Immature natural killer cell (primary cell): Measurements from ENCODE around the gene OPA1. TPM values are rescaled to one million over a fixed set of nuclear protein-coding genes. Genes with fewer than 3 reads are reported as not detected.

ENCODE experiments used
- DNase-seq, 3 donors: peaks; one replicate each; pipeline ENCODE4 v3.0.0; 2022; ENCODE audit warnings: mixed read lengths in 1 of 3
- H3K27ac Mint-ChIP-seq, 6 donors: one replicate each; pipeline ENCODE4 v1.8.0; 2020; ENCODE audit warnings: mixed read lengths in 6 of 6, mild to moderate bottlenecking in 5 of 6, inconsistent platforms in 4 of 6, moderate library complexity in 3 of 6
- H3K27me3 Mint-ChIP-seq, 3 donors: one replicate each; pipeline ENCODE4 v1.8.0; 2020 to 2021; ENCODE audit warnings: low read depth in 3 of 3, mild to moderate bottlenecking in 3 of 3, mixed read lengths in 3 of 3, moderate library complexity in 3 of 3, inconsistent platforms in 1 of 3
- H3K36me3 Mint-ChIP-seq, 3 donors: one replicate each; pipeline ENCODE4 v1.8.0; 2020; ENCODE audit warnings: mixed read lengths in 3 of 3, inconsistent platforms in 2 of 3, mild to moderate bottlenecking in 2 of 3
- H3K4me1 Mint-ChIP-seq, 2 donors: one replicate each; pipeline ENCODE4 v1.8.0; 2020; ENCODE audit warnings: inconsistent platforms in 2 of 2, mild to moderate bottlenecking in 2 of 2, mixed read lengths in 2 of 2, moderate library complexity in 1 of 2
- H3K4me3 Mint-ChIP-seq, 5 donors: one replicate each; pipeline ENCODE4 v1.8.0; 2020; ENCODE audit warnings: mild to moderate bottlenecking in 5 of 5, mixed read lengths in 5 of 5, inconsistent platforms in 3 of 5, moderate library complexity in 3 of 5
- H3K9me3 Mint-ChIP-seq, 6 donors: one replicate each; pipeline ENCODE4 v1.8.0; 2020; ENCODE audit warnings: mild to moderate bottlenecking in 6 of 6, mixed read lengths in 6 of 6, inconsistent platforms in 4 of 6, moderate library complexity in 3 of 6
- polyA plus RNA-seq, 3 donors: library from polyadenylated mRNA; unstranded; fragments of 300-500 nt; fragmentation: Illumina TruSeq; gene quantifications; one replicate each; pipeline ENCODE4 v1.2.3, GENCODE V29; 2021

Gene OPA1
- polyA plus RNA-seq, 3 donors from 2014 or later = 14.5 to 27.3 (median 15.7) TPM

DNA sequence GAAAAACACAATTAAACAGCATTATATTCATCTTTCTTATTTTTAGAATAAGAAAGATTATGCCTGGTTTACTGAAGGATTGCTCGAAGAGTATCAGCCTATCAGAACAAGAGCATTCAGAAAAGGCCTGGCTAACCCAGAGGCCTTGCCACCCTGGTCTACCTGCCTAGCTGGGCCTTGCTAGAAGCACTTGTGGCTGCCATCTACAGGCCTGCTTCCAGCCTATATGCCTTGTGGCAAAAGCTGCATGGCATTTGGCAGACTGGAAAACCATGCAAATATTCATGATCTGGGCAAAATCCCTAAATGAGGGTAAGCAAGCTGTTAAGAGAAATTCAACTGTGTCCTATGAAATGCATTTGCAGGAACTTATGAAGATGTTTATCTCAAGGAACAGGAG, 29.0 kb upstream of the OPA1 start:
- H3K27ac Mint-ChIP-seq = no peak overlapping the region
- H3K36me3 Mint-ChIP-seq = no peaks in the 10 kb centered on the region
- no peaks in the 10 kb centered on the region for H3K4me1 Mint-ChIP-seq
- no peak overlapping the region for H3K4me3 Mint-ChIP-seq
- peaks cover 0 to 1% (median 0%) of the 10 kb centered on the region in 3 donors for H3K27me3 Mint-ChIP-seq
- no peaks in the 10 kb centered on the region for H3K9me3 Mint-ChIP-seq
- DNase-seq = no peak

DNA sequence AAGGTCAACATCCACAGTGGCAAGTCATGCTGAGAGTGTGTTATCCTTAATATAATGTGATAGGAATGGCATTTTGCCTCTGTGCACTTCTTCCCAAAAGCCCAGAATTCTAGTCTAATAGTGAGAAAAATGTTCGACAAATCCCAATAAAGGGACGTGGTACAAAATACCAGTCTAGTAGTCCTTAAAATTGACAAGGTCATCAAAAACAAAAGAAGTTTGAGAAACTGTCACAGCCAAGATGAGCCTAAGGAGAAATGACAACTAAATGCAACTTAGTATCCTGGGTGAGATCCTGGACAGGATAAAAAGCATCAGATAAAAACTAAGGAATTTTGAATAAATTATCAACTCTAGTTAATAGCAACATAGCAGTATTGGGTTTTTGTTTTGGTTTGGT, 23.9 kb upstream of the OPA1 start:
- H3K27me3 Mint-ChIP-seq = peaks cover 0 to 1% (median 0%) of the 10 kb centered on the region in 3 donors
- H3K36me3 Mint-ChIP-seq = no peaks in the 10 kb centered on the region
- no peak overlapping the region for H3K4me3 Mint-ChIP-seq
- no peak overlapping the region for H3K27ac Mint-ChIP-seq
- H3K4me1 Mint-ChIP-seq = no peaks in the 10 kb centered on the region
- DNase-seq = no peak
- no peaks in the 10 kb centered on the region for H3K9me3 Mint-ChIP-seq

DNA sequence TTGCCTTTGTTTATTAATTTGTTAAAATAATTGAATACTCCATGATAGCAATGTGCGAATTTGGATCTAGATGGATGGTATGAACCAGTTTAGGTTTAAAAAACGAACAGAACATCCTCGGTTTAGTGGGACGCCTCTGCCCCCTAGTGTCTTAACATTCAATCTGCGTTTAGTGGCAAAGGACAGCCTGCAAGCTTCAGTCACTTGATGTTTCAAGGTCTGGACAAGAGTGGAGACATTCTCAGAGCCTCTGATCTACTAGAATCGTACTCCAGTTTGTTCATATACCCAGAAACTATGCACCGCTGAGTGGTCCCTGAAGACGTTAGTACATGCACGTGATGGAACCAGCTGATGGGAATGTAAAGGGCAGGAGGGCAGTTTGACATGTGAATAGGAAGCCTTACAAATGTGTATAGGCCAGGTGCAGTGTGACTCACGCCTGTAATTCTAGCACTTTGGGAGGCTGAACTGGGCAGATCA, 20.5 kb upstream of the OPA1 start:
- H3K27me3 Mint-ChIP-seq = peaks cover 0 to 1% (median 0%) of the 10 kb centered on the region in 3 donors
- no peak overlapping the region for H3K27ac Mint-ChIP-seq
- no peaks in the 10 kb centered on the region for H3K9me3 Mint-ChIP-seq
- no peaks in the 10 kb centered on the region for H3K4me1 Mint-ChIP-seq
- H3K4me3 Mint-ChIP-seq = no peak overlapping the region
- H3K36me3 Mint-ChIP-seq = no peaks in the 10 kb centered on the region
- DNase-seq = peak; percentile 4 to 21 (median 16)

DNA sequence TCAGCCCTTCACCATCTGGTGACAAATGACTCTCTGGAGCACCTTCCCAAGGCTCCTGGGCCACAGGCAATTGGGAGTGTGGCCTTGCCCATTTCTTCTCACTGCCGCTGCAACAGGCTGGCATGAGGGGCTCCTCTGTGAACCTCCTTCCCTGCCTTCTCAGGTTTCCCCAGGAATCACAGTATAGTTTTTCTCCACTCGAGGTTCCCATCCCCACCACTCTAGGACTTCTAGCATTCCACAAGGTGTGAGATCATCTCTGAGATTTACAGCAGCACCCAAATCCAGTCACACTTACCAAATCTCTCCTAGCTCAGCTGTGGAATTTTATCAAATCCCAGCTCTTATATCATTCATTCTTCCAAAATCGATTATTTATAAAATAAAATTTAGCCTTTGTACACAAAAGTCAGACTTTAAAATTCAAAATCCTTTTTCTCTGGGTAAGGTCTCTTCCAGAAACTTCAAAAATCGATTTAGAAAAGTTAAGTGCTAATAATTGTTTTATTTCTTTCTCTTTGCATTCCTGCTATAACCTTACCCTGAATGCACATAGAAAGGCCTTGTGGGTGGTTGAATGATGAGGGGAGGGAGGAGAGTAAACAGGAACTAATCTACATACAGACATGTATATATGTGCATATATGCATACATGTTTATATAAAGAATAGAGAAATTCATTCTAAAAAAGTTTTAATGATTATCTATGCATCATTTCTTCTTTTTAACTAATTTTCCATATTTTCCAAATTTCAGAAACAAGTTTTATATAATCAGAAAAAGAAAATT, 19.4 kb upstream of the OPA1 start:
- DNase-seq = no peak
- Mint-ChIP-seq H3K36me3 (no peaks in the 10 kb centered on the region), H3K4me1 (no peaks in the 10 kb centered on the region), H3K9me3 (no peaks in the 10 kb centered on the region), H3K27me3 (no peaks in the 10 kb centered on the region), H3K4me3 (no peak overlapping the region), H3K27ac (no peak overlapping the region)

DNA sequence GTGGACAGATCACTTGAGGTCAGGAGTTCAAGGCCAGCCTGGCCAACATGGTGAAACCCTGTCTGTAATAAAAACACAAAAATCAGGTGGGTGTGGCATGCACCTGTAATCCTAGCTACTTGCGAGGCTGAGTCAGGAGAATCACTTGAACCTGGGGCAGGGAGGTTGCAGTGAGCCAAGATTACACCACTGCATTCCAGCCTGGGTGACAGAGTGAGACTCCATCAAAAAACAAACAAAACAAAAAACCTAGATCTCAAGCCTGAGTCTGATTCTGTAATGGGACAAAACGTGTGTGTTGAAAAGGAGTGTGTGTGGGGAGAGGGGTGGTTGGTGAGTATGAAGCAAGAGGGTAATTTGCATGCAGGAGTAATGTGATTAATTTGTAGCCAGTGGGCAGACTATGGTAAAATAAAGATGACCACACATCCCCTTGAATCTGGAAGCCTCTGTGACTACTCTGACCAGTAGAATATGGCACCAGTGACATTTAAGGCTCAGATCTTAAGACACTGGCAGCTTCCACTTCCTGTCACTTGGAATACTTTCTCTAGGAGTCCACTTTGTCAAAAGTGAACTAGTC, 18.4 kb upstream of the OPA1 start:
- Mint-ChIP-seq H3K36me3 (no peaks in the 10 kb centered on the region), H3K9me3 (no peaks in the 10 kb centered on the region), H3K4me3 (no peak overlapping the region), H3K27me3 (no peaks in the 10 kb centered on the region), H3K27ac (no peak overlapping the region), H3K4me1 (no peaks in the 10 kb centered on the region)
- DNase-seq = no peak

DNA sequence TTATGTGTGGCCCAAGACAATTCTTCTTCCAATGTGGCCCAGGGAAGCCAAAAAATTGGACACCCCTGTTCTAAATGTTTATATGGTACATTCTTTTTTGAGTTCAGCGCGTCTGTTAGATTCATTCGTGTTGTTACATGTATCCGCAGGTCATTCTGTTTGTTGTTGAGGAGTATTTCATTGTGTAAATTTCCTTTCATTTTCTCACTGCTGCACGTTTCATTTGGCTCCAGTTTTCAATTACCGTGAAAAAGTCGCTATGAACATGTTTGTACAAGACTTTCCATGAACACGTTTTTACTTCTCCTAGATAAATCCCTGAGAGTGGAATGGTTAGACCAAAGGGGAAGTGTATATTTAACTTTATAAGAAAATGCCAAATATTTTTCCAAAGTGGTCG, 7.5 kb upstream of the OPA1 start:
- Mint-ChIP-seq H3K27me3 (peaks cover 0 to 1% (median 0%) of the 10 kb centered on the region in 3 donors), H3K4me1 (no peaks in the 10 kb centered on the region), H3K9me3 (no peaks in the 10 kb centered on the region), H3K36me3 (no peaks in the 10 kb centered on the region), H3K4me3 (no peak overlapping the region), H3K27ac (no peak overlapping the region)
- DNase-seq = no peak

DNA sequence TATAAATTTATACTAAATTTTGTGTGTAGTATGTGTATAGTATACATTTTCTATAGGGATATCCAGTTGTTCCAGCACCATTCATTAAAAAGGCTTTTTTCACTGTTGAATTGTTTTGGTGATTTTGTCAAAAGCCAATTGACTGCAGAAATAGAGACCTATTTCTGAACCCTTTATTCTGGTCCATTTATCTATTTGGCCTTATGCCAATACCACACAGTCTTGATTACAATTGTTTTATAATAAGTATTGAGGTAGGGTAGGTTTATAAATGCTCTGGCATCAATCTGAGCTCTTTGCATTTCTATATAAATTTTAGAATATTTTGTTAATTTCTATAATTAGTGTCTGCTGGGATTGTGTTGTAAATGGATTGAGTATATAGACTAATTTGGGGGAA, 6.5 kb upstream of the OPA1 start:
- H3K36me3 Mint-ChIP-seq = no peaks in the 10 kb centered on the region
- peaks cover under 1 to 2% of the 10 kb centered on the region in 2 donors for H3K4me1 Mint-ChIP-seq
- peaks cover 0 to 1% (median 0%) of the 10 kb centered on the region in 3 donors for H3K27me3 Mint-ChIP-seq
- H3K9me3 Mint-ChIP-seq = no peaks in the 10 kb centered on the region
- DNase-seq = no peak
- H3K4me3 Mint-ChIP-seq = no peak overlapping the region
- H3K27ac Mint-ChIP-seq = no peak overlapping the region

DNA sequence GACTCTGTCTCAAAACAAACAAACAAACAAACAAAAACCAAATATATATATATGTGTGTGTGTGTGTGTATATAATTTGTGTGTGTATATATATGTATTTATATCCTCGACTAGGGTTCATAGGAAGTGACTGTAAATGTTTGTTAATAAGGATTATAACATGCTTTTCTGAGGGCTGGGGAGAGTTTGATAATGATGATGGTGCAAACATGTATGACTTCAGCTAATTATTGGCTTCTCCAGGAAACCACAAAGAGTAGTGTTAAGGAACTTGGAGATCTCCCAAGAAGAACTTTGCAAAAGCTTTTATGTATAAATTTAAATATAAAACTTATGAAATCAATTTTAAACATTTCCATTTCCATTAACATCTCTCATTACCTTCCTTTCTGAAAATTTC, 3.9 kb upstream of the OPA1 start:
- no peak for DNase-seq
- Mint-ChIP-seq H3K4me3 (no peak overlapping the region), H3K27me3 (peaks cover 4 to 11% (median 7%) of the 10 kb centered on the region in 3 donors), H3K4me1 (peaks cover 22 to 26% of the 10 kb centered on the region in 2 donors), H3K27ac (no peak overlapping the region), H3K9me3 (no peaks in the 10 kb centered on the region), H3K36me3 (no peaks in the 10 kb centered on the region)

DNA sequence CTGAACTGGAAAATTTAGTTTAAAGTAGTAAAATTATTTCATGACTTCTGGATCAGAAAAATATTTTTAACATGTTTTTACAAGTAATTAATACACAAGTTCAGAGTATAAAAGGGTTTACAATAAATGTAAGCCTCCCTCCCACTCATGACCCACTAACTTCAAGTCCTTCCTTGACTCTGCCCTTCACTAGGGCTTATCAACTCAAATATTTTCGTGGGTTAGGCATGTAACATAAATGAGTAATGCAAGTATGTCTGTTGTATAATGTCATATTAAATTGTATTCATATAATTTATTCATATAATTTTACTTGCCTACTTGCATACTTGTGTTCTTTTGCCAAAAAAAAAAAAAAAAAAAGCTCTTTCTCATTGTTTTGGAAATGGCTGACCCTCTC, 3.4 kb upstream of the OPA1 start:
- Mint-ChIP-seq H3K27ac (no peak overlapping the region), H3K9me3 (no peaks in the 10 kb centered on the region), H3K36me3 (no peaks in the 10 kb centered on the region), H3K4me1 (peaks cover 27 to 30% of the 10 kb centered on the region in 2 donors), H3K4me3 (no peak overlapping the region), H3K27me3 (peaks cover 4 to 11% (median 7%) of the 10 kb centered on the region in 3 donors)
- DNase-seq = no peak

DNA sequence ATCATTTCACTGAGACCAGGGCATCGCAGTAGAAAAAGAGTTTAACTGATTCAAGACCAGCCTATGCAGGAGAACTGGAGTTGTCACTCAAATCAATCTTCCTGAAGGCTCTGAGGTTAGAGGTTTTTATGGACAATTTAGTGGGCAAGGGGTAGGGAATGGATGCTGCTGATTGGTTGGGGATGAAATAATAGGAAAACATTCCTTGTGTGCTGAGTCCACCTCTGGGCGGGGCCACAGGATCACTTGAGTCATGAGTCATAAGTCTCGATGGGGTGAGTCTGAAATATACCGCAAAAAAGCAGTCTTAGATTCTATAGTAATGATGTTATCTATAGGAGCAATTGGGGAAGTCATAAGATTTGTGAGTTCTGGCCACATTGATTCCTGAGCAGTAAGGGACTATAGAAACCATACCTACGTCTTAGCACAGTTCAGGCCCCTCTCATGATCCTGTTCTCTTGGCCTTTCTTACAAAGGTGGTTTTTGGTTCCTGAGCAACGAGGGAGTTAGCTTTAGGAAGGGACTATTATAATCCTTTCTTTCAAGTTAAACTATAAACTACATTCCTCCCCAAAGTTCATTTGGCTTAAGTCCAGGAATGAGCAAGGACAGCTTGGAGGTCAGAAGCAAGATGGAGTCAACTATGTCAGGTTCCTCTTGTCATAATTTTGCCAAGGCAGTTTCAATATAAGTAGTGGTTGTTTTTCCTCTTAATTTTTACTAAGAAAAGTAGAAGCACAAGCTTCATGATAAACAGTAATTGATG, 2.7 kb upstream of the OPA1 start:
- H3K4me1 Mint-ChIP-seq = peaks cover 31 to 37% of the 10 kb centered on the region in 2 donors
- no peaks in the 10 kb centered on the region for H3K36me3 Mint-ChIP-seq
- no peaks in the 10 kb centered on the region for H3K9me3 Mint-ChIP-seq
- H3K27me3 Mint-ChIP-seq = peaks cover 4 to 11% (median 7%) of the 10 kb centered on the region in 3 donors
- DNase-seq = no peak
- no peak overlapping the region for H3K4me3 Mint-ChIP-seq
- H3K27ac Mint-ChIP-seq = no peak overlapping the region

DNA sequence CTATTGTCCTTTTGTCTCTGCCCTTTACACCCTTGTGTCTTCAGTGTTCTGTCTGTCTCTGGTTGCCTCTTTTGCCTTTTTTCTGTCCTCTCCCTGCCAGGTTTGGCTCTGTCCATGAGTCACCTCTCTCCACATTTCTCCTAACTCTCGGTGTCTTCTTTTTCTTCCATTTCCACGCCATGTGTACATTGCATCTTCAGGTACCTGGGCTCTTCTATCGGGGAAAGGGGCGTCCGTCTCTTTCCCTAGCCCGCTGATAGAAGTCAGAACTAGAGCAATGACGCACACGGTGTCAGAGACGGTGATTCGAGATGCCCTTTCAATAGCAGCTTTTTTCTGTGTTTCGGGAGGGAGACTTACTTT, 641 bp downstream of the OPA1 start:
- peaks cover 4 to 11% (median 8%) of the 10 kb centered on the region in 3 donors for H3K27me3 Mint-ChIP-seq
- peaks cover 0 to 5% (median 4%) of the 10 kb centered on the region in 3 donors for H3K36me3 Mint-ChIP-seq
- H3K4me1 Mint-ChIP-seq = peaks cover 46 to 67% of the 10 kb centered on the region in 2 donors
- peak overlapping the region; percentile 93 to 98 (median 97) for H3K4me3 Mint-ChIP-seq
- peak; percentile 15 to 34 (median 21) for DNase-seq
- no peaks in the 10 kb centered on the region for H3K9me3 Mint-ChIP-seq
- H3K27ac Mint-ChIP-seq = peak overlapping the region; percentile 94 to 98 (median 96)

DNA sequence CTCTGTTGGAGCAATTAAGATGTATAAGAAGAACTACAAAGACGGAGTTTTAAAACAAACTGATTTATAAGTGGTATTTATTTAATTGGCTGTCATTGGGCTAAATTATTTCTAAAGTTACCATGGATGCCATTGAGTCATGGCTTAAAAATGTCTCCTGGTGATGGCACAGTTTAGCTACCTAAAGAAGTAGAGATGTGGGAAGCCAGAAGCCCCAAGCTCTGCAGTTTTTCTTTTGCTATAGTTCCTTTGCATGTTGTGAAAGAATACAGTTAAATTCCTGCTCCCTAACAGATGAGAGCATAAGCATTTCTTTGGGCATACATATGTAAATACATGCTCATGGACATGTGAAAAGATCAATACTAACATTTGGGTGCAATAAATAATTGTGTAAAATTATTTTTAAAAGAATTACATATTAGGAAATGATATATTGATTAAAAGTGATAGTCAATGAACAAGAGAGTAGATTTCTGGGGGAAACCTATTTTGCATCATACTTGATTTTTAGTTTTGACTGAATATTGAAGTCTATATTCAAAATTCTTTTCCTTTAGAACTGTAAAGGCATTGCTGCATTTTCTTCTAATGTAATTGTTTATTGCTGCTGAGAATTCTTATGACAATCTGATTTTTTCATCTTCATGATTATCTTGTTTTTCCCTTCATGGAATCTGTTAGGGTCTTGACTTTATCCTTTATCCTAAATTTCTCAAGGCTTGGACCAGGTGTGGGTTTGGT, 2.1 kb downstream of the OPA1 start:
- Mint-ChIP-seq H3K4me1 (peaks cover 57 to 81% of the 10 kb centered on the region in 2 donors), H3K27ac (peak overlapping the region in 5 of 6 donors; percentile 39 to 94 (median 42)), H3K9me3 (no peaks in the 10 kb centered on the region), H3K4me3 (peak overlapping the region; percentile 93 to 98 (median 97)), H3K36me3 (peaks cover 0 to 5% (median 4%) of the 10 kb centered on the region in 3 donors), H3K27me3 (peaks cover 4 to 11% (median 8%) of the 10 kb centered on the region in 3 donors)
- DNase-seq = no peak

DNA sequence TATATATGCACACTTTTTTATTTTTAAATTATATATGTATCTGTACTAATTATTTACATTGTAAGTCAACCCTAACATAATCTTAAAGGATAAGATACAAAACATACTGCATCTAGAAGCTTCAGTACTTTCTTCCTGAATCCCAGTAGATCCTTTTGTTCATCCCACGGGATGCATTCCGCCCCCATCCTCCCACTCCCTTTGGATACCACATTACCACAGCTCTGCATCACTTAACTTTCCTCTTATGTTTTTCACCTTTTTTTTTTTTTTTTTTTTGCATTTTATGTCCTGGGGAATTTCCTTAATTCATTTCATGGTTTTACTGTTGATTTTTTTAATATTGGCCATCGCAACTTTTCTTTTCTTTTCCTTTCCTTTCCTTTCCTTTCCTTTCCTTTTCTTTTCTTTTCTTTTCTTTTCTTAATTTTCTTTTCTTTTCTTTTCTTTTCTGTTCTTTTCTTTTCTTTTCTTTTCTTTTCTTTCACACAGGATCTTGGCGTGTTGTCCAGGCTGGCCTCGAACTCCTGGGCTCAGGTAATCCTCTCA, 3.0 kb downstream of the OPA1 start:
- peak overlapping the region in 1 of 6 donors; percentile 10 for H3K27ac Mint-ChIP-seq
- H3K36me3 Mint-ChIP-seq = peaks cover 0 to 5% (median 4%) of the 10 kb centered on the region in 3 donors
- no peak for DNase-seq
- H3K4me1 Mint-ChIP-seq = peaks cover 59 to 90% of the 10 kb centered on the region in 2 donors
- H3K9me3 Mint-ChIP-seq = no peaks in the 10 kb centered on the region
- H3K4me3 Mint-ChIP-seq = peak overlapping the region in 1 of 5 donors; percentile 31
- H3K27me3 Mint-ChIP-seq = peaks cover 4 to 11% (median 8%) of the 10 kb centered on the region in 3 donors
